ENCODE results near the gene STAMBPL1. TPM values are rescaled to one million over a fixed set of nuclear protein-coding genes. Genes with fewer than 3 reads are reported as not detected.

The STAMBPL1 gene
- total and polyA plus RNA-seq, 5 donors from 2014 or later, result 12.2 to 40.5 (median 14.7) TPM

DNA sequence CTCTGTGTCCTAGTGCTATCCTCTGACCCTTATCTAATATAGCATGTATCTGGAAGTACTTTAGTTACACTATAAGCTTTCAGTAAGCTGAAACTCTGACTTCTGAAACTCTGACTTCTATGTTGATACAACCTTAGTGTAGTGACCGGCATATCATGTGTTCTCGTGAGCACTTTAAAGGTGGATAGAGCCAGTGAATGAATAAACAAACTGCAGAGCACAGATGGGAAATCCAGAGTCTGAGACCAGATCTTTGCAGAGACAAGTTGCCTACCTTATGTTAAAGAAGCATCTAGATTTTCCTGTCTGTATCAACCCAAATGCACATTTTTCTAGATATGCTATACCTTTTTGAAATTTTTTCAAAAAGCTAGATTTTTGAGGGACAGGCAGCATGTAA, 69.0 kb downstream of the STAMBPL1 start:
- H3K27ac Mint-ChIP-seq, result no peak overlapping the region
- H3K36me3 Mint-ChIP-seq, result peaks cover 28% of the 10 kb centered on the region
- peaks cover 1% of the 10 kb centered on the region for H3K36me3 ChIP-seq (ENCODE audit: control insufficient read depth, insufficient read depth, low read length)
- H3K4me1 Mint-ChIP-seq, result peaks cover 5 to 22% (median 13%) of the 10 kb centered on the region in 4 donors
- DNase-seq, result no peak
- H3K27ac ChIP-seq (ENCODE audit: insufficient read depth, low read length, poor library complexity, severe bottlenecking), result no peak overlapping the region
- no peaks in the 10 kb centered on the region for H3K27me3 ChIP-seq (ENCODE audit: control insufficient read depth, insufficient read depth, low read length)
- no peak for ATAC-seq (ENCODE audit: low read depth in 2 of 2)
- H3K9me3 ChIP-seq (ENCODE audit: control insufficient read depth in 2 of 2, low read length in 2 of 2), result no peaks in the 10 kb centered on the region
- H3K27me3 Mint-ChIP-seq, result no peaks in the 10 kb centered on the region
- no peaks in the 10 kb centered on the region for H3K4me1 ChIP-seq (ENCODE audit: control insufficient read depth, insufficient read depth, low read length, poor library complexity, severe bottlenecking)
- H3K9me3 Mint-ChIP-seq, result no peaks in the 10 kb centered on the region
- H3K4me3 ChIP-seq (ENCODE audit: low read depth, low read length), result no peak overlapping the region
- no peak overlapping the region for H3K4me3 Mint-ChIP-seq

DNA sequence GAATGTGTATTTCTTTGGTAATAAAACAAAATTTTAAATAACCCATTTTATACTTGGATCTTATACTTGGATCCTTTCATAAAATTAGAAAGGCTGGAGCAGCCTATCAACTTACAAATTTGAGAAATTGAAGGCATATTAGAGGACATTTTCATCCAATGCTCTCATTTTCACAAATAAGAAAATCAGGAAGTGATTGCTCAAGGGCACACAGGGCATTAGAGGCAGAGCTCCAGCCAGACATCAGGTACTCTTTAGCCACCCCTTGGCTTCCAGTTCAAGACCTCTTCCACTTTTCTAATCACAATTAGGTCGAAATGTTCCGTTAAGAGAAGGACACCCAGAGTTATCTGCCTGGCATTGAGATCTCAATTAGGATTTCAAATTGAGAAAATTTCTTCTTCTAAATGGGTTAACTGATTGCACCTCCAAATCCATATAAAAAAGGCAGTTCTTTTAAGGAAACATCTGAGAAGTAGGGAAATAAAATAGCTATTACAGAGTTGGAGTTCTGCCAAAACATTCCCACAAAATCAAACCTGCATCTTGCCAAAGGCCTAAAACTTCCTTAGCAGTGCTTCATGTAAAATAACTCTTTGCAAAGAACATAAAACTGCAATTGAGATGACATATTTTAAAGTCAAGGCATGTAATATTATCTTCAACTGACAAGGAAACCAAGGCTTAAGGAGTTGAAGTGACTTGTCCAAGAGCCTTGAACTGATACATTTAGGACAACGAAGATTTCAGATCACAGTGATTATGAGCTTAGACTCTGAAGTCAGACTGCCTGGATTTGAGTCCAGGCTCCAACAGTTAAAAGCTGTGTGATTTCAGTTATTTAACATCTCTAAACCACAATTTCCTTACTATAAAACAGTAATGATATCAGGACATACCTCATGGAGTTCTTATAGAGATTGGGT, 70.1 kb downstream of the STAMBPL1 start:
- ATAC-seq (ENCODE audit: low read depth in 2 of 2), result no peak
- peaks cover 3 to 21% (median 11%) of the 10 kb centered on the region in 4 donors for H3K4me1 Mint-ChIP-seq
- no peak overlapping the region for H3K27ac Mint-ChIP-seq
- no peaks in the 10 kb centered on the region for H3K27me3 Mint-ChIP-seq
- no peak overlapping the region for H3K27ac ChIP-seq (ENCODE audit: insufficient read depth, low read length, poor library complexity, severe bottlenecking)
- no peaks in the 10 kb centered on the region for H3K36me3 ChIP-seq (ENCODE audit: control insufficient read depth, insufficient read depth, low read length)
- H3K9me3 Mint-ChIP-seq, result no peaks in the 10 kb centered on the region
- H3K4me3 ChIP-seq (ENCODE audit: low read depth, low read length), result no peak overlapping the region
- no peak for DNase-seq
- no peak overlapping the region for H3K4me3 Mint-ChIP-seq
- H3K4me1 ChIP-seq (ENCODE audit: control insufficient read depth, insufficient read depth, low read length, poor library complexity, severe bottlenecking), result no peaks in the 10 kb centered on the region
- H3K9me3 ChIP-seq (ENCODE audit: control insufficient read depth in 2 of 2, low read length in 2 of 2), result no peaks in the 10 kb centered on the region
- H3K36me3 Mint-ChIP-seq, result peaks cover 28% of the 10 kb centered on the region
- H3K27me3 ChIP-seq (ENCODE audit: control insufficient read depth, insufficient read depth, low read length), result no peaks in the 10 kb centered on the region

DNA sequence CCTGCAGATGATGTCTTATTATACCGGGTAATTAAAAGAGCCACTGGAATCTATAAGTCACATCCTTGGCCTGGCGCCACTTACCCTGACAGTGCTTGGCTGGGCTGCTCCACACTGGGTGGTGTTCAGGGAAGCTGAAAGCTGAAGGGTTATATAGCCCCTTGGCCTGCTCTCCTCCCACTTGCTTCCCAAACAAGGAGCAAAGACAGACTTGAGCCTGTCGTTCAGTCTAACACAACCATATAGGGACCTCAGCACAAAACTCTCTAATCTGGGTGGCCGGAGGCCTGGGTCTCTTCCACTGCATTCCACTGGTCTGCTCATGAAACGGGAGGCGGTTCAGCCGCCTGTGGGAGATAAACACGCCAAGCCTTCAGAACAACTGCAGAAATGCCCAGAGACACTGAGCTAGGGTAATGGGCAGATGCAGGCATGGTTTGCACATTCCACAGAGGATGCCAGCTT, 72.6 kb downstream of the STAMBPL1 start, which contains the start of gene ACTA2:
TSS of gene ACTA2 (minus strand) at position 127 of the 465 bp plus-strand sequence. CDS start 3,843 bp downstream, outside the sequence.
- ATAC-seq (ENCODE audit: low read depth in 2 of 2), result no peak

DNA sequence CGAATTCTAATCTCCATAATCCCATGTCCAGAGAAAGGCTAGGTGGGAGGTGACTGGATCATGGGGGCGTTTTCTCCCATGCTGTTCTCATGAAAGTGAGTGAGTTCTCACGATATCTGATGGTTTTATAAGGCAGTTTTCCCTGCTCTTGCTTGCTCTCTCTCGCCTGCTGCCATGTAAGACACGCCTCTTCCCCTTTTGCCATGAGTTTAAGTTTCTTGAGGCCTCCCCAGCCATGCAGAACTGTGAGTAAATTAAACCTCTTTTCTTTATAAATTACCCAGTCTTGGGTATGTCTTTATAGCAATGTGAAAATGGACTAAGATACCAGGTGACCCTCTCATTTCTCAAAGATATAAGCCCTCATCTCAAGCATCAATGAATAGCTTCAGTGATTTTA, 73.6 kb downstream of the STAMBPL1 start:
- Mint-ChIP-seq H3K4me3 (peak overlapping the region in 1 of 4 donors; percentile 54), H3K27me3 (no peaks in the 10 kb centered on the region), H3K9me3 (no peaks in the 10 kb centered on the region), H3K27ac (no peak overlapping the region), H3K4me1 (peaks cover 0 to 22% (median 8%) of the 10 kb centered on the region in 4 donors), H3K36me3 (peaks cover 18% of the 10 kb centered on the region)
- Histone ChIP-seq H3K4me3 (ENCODE audit: low read depth, low read length) (no peak overlapping the region), H3K27ac (ENCODE audit: insufficient read depth, low read length, poor library complexity, severe bottlenecking) (no peak overlapping the region), H3K9me3 (ENCODE audit: control insufficient read depth in 2 of 2, low read length in 2 of 2) (no peaks in the 10 kb centered on the region), H3K27me3 (ENCODE audit: control insufficient read depth, insufficient read depth, low read length) (no peaks in the 10 kb centered on the region), H3K4me1 (ENCODE audit: control insufficient read depth, insufficient read depth, low read length, poor library complexity, severe bottlenecking) (no peaks in the 10 kb centered on the region), H3K36me3 (ENCODE audit: control insufficient read depth, insufficient read depth, low read length) (no peaks in the 10 kb centered on the region)
- DNase-seq, result no peak
- ATAC-seq (ENCODE audit: low read depth in 2 of 2), result no peak

More for the DNA sequence above, 72.6 kb downstream of the STAMBPL1 start, which contains the start of gene ACTA2:
- H3K27ac ChIP-seq (ENCODE audit: insufficient read depth, low read length, poor library complexity, severe bottlenecking), result no peak within 1 kb of the TSS
- H3K9me3 ChIP-seq (ENCODE audit: control insufficient read depth in 2 of 2, low read length in 2 of 2), result no peaks in the 10 kb centered on the region
- no peaks in the 10 kb centered on the region for H3K4me1 ChIP-seq (ENCODE audit: control insufficient read depth, insufficient read depth, low read length, poor library complexity, severe bottlenecking)
- DNase-seq, result no peak
- no peaks in the 10 kb centered on the region for H3K36me3 ChIP-seq (ENCODE audit: control insufficient read depth, insufficient read depth, low read length)
- H3K4me3 Mint-ChIP-seq, result peak within 1 kb of the TSS in 1 of 4 donors; percentile 54
- no peaks in the 10 kb centered on the region for H3K27me3 ChIP-seq (ENCODE audit: control insufficient read depth, insufficient read depth, low read length)
- H3K27ac Mint-ChIP-seq, result no peak within 1 kb of the TSS
- peaks cover 20% of the 10 kb centered on the region for H3K36me3 Mint-ChIP-seq
- H3K27me3 Mint-ChIP-seq, result no peaks in the 10 kb centered on the region
- peaks cover 0 to 22% (median 8%) of the 10 kb centered on the region in 4 donors for H3K4me1 Mint-ChIP-seq
- H3K4me3 ChIP-seq (ENCODE audit: low read depth, low read length), result no peak within 1 kb of the TSS
- H3K9me3 Mint-ChIP-seq, result no peaks in the 10 kb centered on the region

DNA sequence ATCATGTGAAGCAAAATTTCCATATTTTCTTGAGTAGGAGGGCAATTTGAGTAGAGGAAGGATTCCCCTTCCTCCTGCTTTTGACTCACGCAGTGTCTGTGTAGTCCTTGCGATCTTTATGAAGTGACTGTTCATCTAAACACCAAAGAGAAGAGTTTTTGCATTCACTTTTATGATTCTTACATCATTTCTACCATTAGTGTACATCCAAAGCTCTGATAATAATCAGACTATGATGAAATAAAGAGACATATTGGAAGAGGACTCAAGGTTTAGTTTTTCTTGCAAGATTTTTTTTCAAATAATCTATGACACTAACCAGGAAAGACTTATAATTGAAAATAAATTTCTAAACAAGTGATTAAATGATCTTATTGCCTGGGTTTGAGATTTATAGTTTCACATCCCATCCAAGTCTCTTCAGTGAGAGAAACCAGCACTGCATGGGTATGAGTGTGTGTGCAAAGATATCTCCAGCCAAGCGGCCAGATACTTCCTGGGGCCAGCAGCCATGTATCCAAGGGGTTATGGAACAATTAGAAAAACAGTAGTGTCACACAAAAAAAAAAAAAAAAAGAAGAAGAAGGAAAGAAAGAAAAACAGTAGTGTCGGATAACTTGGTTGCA, 74.5 kb downstream of the STAMBPL1 start:
- H3K4me3 ChIP-seq (ENCODE audit: low read depth, low read length), result no peak overlapping the region
- Mint-ChIP-seq H3K36me3 (peaks cover 14% of the 10 kb centered on the region), H3K4me1 (peaks cover 0 to 22% (median 8%) of the 10 kb centered on the region in 4 donors), H3K27ac (no peak overlapping the region), H3K9me3 (no peaks in the 10 kb centered on the region), H3K27me3 (peaks cover 2% of the 10 kb centered on the region), H3K4me3 (no peak overlapping the region)
- H3K36me3 ChIP-seq (ENCODE audit: control insufficient read depth, insufficient read depth, low read length), result no peaks in the 10 kb centered on the region
- H3K27ac ChIP-seq (ENCODE audit: insufficient read depth, low read length, poor library complexity, severe bottlenecking), result no peak overlapping the region
- ATAC-seq (ENCODE audit: low read depth in 2 of 2) (no peak), DNase-seq (no peak)
- no peaks in the 10 kb centered on the region for H3K4me1 ChIP-seq (ENCODE audit: control insufficient read depth, insufficient read depth, low read length, poor library complexity, severe bottlenecking)
- no peaks in the 10 kb centered on the region for H3K9me3 ChIP-seq (ENCODE audit: control insufficient read depth in 2 of 2, low read length in 2 of 2)
- no peaks in the 10 kb centered on the region for H3K27me3 ChIP-seq (ENCODE audit: control insufficient read depth, insufficient read depth, low read length)

DNA sequence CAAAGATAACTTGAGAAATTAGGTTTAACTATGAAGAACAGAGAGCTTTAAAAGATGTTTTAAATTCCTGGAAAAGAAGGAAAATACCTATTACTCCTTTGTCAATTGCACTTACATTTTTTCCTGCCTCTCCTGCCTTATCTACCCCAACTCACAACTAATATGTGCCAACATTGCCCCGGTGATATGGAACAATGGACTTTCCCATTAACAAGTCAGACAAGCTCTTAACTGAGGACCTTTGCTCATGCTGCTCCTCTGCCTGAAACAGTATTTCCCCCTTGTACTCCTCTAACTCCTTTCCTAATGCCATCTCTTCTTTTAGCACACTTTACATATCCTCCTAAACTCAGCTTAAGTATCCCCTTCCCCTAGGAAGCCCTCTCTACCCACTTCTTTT, 77.3 kb downstream of the STAMBPL1 start:
- Histone ChIP-seq H3K4me1 (ENCODE audit: control insufficient read depth, insufficient read depth, low read length, poor library complexity, severe bottlenecking) (peaks cover 10% of the 10 kb centered on the region), H3K27me3 (ENCODE audit: control insufficient read depth, insufficient read depth, low read length) (no peaks in the 10 kb centered on the region), H3K4me3 (ENCODE audit: low read depth, low read length) (no peak overlapping the region), H3K9me3 (ENCODE audit: control insufficient read depth in 2 of 2, low read length in 2 of 2) (no peaks in the 10 kb centered on the region), H3K27ac (ENCODE audit: insufficient read depth, low read length, poor library complexity, severe bottlenecking) (no peak overlapping the region), H3K36me3 (ENCODE audit: control insufficient read depth, insufficient read depth, low read length) (no peaks in the 10 kb centered on the region)
- DNase-seq (no peak), ATAC-seq (ENCODE audit: low read depth in 2 of 2) (no peak)
- no peak overlapping the region for H3K4me3 Mint-ChIP-seq
- H3K27ac Mint-ChIP-seq, result no peak overlapping the region
- peaks cover 4% of the 10 kb centered on the region for H3K27me3 Mint-ChIP-seq
- no peaks in the 10 kb centered on the region for H3K9me3 Mint-ChIP-seq
- peaks cover 4% of the 10 kb centered on the region for H3K36me3 Mint-ChIP-seq
- peaks cover 12 to 25% (median 20%) of the 10 kb centered on the region in 4 donors for H3K4me1 Mint-ChIP-seq

DNA sequence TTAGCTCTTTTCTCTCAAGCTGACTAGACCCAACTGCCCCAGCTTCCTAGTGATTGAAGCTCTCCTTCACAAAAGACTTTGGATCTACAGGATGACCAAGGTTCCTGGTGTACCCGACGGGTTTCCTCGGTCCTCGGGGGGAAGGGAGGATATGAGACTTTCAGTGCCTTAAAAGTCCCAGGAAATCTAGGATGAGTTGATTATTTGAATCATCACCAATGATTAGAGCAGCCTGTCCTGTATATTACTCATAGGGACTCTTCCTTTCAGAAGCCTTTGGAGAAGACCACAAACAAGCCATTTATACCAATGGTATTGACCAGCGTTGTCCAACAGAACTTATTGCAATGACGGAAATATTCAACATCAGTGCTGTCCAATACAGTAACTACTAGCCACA, 78.7 kb downstream of the STAMBPL1 start:
- no peak overlapping the region for H3K27ac Mint-ChIP-seq
- Histone ChIP-seq H3K27ac (ENCODE audit: insufficient read depth, low read length, poor library complexity, severe bottlenecking) (no peak overlapping the region), H3K4me1 (ENCODE audit: control insufficient read depth, insufficient read depth, low read length, poor library complexity, severe bottlenecking) (peaks cover 12% of the 10 kb centered on the region), H3K4me3 (ENCODE audit: low read depth, low read length) (no peak overlapping the region), H3K36me3 (ENCODE audit: control insufficient read depth, insufficient read depth, low read length) (no peaks in the 10 kb centered on the region), H3K9me3 (ENCODE audit: control insufficient read depth in 2 of 2, low read length in 2 of 2) (no peaks in the 10 kb centered on the region), H3K27me3 (ENCODE audit: control insufficient read depth, insufficient read depth, low read length) (no peaks in the 10 kb centered on the region)
- DNase-seq, result no peak
- peaks cover 4% of the 10 kb centered on the region for H3K27me3 Mint-ChIP-seq
- peaks cover 2% of the 10 kb centered on the region for H3K36me3 Mint-ChIP-seq
- H3K9me3 Mint-ChIP-seq, result peaks cover 0 to 2% (median 0%) of the 10 kb centered on the region in 7 donors
- peaks cover 11 to 24% (median 22%) of the 10 kb centered on the region in 4 donors for H3K4me1 Mint-ChIP-seq
- no peak overlapping the region for H3K4me3 Mint-ChIP-seq
- no peak for ATAC-seq (ENCODE audit: low read depth in 2 of 2)
